ENCODE results near the gene BRD8. TPM values are rescaled to one million over a fixed set of nuclear protein-coding genes. Genes with fewer than 3 reads are reported as not detected.
A peak's percentile ranks its signal among the peaks of the same experiment; 100 is the strongest.
"Not testable (repeated sequence)": the region's sequence is repeated elsewhere in the genome, so short reads cannot be mapped to it uniquely, and the experiment has no call there.

BRD8 gene
- total RNA-seq, 1 experiment from 2014 or later: 47.4 TPM

DNA sequence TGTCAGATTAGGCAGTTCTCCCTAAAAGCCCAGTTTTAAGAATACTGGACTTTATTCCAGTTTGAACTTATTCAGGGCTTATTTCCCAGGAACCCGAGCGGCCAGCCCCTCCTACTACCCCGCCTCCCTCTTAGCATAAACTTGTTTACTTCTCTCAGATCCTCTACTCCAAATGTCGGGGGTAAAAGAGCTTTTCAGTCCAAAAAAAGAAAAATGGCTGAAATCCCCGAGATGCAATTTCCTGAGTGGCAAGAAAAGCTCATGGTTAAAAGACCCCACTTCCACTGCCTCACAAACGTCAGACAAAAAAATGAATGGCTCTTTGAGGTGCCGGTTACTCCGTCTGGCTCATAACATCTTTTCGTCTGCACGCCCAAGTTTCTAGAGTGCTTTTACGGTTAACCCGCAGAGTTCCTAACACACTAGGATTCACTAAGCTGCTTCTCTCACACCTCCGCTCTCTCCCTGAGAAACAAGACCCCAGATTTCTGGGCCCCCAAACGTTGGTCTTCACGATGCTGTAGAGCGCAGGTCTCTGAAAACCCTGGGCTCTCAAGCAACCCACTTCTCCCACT lies 402 bp downstream of the BRD8 start:
- peak; percentile 34 for DNase-seq (ENCODE audit: low read depth)
- in situ Hi-C loops (cut with HindIII; ENCODE audit: low pct_unique_long_range_greater_than_20kb, low sequenced_read_pairs): no loop called here

DNA sequence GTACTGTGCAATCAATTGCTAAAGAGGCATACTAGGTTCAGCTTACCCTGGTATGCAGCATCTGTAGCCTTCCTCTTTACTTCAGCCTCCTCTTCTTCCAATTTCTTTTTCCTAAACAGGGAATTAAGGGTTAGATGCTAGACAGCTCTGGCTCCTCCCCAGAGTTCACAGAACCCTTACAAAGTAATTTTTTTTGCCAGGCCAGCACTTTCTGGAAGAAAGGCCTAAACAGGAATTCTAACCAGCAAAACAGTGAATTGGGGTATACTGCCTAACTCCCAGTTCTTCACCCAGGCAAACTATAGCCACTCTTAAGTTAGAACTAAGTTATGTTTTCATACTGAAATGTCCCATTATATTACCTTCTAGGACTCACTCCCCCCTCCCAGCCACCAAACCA lies 8.1 kb downstream of the BRD8 start:
- DNase-seq (ENCODE audit: low read depth): no peak
- in situ Hi-C loops (cut with HindIII; ENCODE audit: low pct_unique_long_range_greater_than_20kb, low sequenced_read_pairs): no loop called here

- in situ Hi-C loops (cut with HindIII; ENCODE audit: low pct_unique_long_range_greater_than_20kb, low sequenced_read_pairs): no loop called here
- no peak for DNase-seq (ENCODE audit: low read depth)
These were observed 9.3 kb downstream of the BRD8 start for GRCh38 chr5:138169124-138169523.

- in situ Hi-C loops (cut with HindIII; ENCODE audit: low pct_unique_long_range_greater_than_20kb, low sequenced_read_pairs): no loop called here
These were observed 14.7 kb downstream of the BRD8 start for GRCh38 chr5:138163721-138164120.

GRCh38 chr5:138160706-138161105 lies 17.7 kb downstream of the BRD8 start:
- in situ Hi-C loops (cut with HindIII; ENCODE audit: low pct_unique_long_range_greater_than_20kb, low sequenced_read_pairs): no loop called here
- DNase-seq (ENCODE audit: low read depth): no peak

More at GRCh38 chr5:138163721-138164120, 14.7 kb downstream of the BRD8 start:
- no peak for DNase-seq (ENCODE audit: low read depth)

DNA sequence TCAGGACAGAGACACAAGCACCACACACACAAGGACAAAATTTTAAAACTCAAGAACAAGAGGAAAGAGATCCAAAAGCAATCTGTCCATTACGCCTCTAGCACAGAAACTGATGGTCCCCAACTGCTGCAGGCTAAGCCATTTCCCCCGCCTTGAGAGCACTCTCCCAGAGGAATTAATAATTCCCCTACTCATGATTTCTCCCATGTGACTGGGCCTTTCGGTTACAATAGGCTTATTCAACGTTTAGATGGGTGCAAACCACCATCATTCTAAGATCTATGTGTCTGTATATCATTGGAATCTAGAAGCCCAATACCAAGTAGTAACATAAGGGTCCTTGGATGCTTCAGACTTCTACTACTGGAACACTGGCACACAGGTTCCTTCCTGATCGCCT lies 18.8 kb downstream of the BRD8 start:
- in situ Hi-C loops (cut with HindIII; ENCODE audit: low pct_unique_long_range_greater_than_20kb, low sequenced_read_pairs): no loop called here
- no peak for DNase-seq (ENCODE audit: low read depth)

GRCh38 chr5:138157626-138158025 lies 20.8 kb downstream of the BRD8 start:
- in situ Hi-C loops (cut with HindIII; ENCODE audit: low pct_unique_long_range_greater_than_20kb, low sequenced_read_pairs): no loop called here
- no peak for DNase-seq (ENCODE audit: low read depth)

DNA sequence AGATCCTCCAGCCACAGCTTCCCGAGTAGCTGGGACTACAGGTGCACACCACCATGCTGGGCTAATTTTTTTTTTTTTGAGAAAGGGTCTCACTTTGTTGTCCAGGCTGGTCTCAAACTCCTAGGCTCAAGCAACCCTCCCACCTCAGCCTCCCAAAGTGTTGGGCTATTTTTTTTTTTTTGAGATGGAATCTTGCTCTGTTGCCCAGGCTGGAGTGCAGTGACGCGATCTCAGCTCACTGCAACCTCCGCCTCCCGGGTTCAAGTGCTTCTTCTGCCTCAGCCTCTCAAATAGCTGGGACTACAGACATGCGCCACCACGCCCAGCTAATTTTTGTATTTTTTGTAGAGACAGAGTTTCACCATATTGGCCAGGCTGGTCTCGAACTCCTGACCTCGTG lies 22.5 kb downstream of the BRD8 start:
- DNase-seq (ENCODE audit: low read depth); in situ Hi-C loops (cut with HindIII; ENCODE audit: low pct_unique_long_range_greater_than_20kb, low sequenced_read_pairs): not testable (repeated sequence)

DNA sequence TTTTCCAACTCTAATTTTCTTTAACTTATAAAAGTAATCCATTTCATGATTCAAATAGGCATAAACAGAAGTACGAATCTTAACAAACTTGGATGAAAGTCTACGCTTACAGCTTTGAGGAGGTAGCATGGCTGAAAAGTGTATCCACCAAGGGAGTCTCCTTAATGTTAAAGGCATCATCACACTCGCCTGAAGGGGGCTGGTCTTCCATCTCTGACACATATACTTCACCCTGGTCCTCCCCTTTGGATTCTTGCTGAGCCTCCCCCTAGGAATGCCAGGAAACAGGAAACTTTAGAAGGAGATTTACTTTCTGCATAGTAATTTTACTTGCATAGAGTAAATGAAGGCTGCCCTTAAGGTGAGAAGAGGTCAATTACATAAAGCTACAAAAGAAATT lies 28.9 kb downstream of the BRD8 start:
- in situ Hi-C loops (cut with HindIII; ENCODE audit: low pct_unique_long_range_greater_than_20kb, low sequenced_read_pairs): no loop called here
- DNase-seq (ENCODE audit: low read depth): no peak

GRCh38 chr5:138148811-138149210 lies 29.6 kb downstream of the BRD8 start:
- in situ Hi-C loops (cut with HindIII; ENCODE audit: low pct_unique_long_range_greater_than_20kb, low sequenced_read_pairs): no loop called here
- peak; percentile 27 for DNase-seq (ENCODE audit: low read depth)

DNA sequence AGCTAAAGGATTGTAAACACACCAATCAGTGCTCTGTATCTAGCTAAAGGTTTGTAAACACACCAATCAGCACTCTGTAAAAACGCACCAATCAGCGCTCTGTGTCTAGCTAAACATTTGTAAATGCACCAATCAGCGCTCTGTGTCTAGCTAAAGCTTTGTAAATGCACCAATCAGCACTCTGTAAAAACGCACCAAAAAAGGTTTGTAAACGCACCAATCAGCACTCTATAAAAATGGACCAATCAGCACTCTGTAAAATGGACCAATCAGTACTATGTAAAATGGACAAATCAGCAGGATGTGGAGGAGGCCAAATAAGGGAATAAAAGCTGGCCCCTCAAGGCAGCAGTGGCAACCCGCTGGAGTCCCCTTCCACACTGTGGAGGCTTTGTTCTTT lies 34.9 kb downstream of the BRD8 start:
- DNase-seq (ENCODE audit: low read depth); in situ Hi-C loops (cut with HindIII; ENCODE audit: low pct_unique_long_range_greater_than_20kb, low sequenced_read_pairs): not testable (repeated sequence)

GRCh38 chr5:138141734-138142133 lies 36.7 kb downstream of the BRD8 start:
- no peak for DNase-seq (ENCODE audit: low read depth)
- in situ Hi-C loops (cut with HindIII; ENCODE audit: low pct_unique_long_range_greater_than_20kb, low sequenced_read_pairs): no loop called here

GRCh38 chr5:138140268-138140667 lies 38.2 kb downstream of the BRD8 start:
- no peak for DNase-seq (ENCODE audit: low read depth)
- in situ Hi-C loops (cut with HindIII; ENCODE audit: low pct_unique_long_range_greater_than_20kb, low sequenced_read_pairs): no loop called here

DNA sequence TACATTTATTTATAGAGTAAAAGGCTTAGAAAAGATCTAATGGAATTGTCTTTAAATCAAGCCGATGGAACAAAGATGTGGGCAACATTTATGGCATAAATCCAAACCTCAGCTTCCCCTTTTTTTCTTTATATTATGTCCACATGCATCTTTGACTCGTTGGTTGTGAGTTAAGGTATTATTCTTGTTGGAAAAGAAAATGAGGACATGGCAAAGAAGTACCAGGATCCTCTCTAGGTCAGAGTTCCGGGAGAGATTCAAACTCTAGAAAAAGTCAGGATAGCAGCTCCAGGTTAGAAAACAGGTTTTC lies 38.7 kb downstream of the BRD8 start:
- no peak for DNase-seq (ENCODE audit: low read depth)
- in situ Hi-C loops (cut with HindIII; ENCODE audit: low pct_unique_long_range_greater_than_20kb, low sequenced_read_pairs): no loop called here

- in situ Hi-C loops (cut with HindIII; ENCODE audit: low pct_unique_long_range_greater_than_20kb, low sequenced_read_pairs): no loop called here
These were observed 39.3 kb downstream of the BRD8 start, which contains the start of gene NME5 for GRCh38 chr5:138138949-138139780. NME5 (minus strand) TSS chr5:138139428; CDS start chr5:138138780, 648 bp downstream.

DNA sequence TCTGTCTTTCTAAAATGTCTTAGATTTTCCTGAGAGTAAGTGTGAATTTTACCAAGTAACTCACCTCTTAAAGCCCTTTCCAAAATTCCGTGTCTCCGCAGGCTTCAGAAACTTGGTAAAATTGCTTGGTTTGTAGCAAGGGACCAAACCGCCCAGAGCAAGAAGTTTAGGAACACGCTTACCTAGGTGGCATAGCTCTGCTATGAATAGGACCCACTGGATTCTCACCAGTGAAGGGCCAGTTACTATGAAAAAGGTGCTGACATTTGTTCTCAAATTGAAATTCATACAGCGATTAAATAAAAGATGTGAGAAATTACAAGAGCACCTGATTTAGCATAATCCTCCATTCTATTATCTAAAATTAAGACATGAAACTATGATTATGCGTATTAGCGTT lies 45.9 kb downstream of the BRD8 start:
- in situ Hi-C loops (cut with HindIII; ENCODE audit: low pct_unique_long_range_greater_than_20kb, low sequenced_read_pairs): no loop called here
- DNase-seq (ENCODE audit: low read depth): no peak

More at GRCh38 chr5:138138949-138139780, 39.3 kb downstream of the BRD8 start, which contains the start of gene NME5:
- DNase-seq (ENCODE audit: low read depth): no peak

GRCh38 chr5:138129347-138129746 lies 49.1 kb downstream of the BRD8 start:
- in situ Hi-C loops (cut with HindIII; ENCODE audit: low pct_unique_long_range_greater_than_20kb, low sequenced_read_pairs): no loop called here
- no peak for DNase-seq (ENCODE audit: low read depth)

GRCh38 chr5:138128334-138128733 lies 50.1 kb downstream of the BRD8 start:
- in situ Hi-C loops (cut with HindIII; ENCODE audit: low pct_unique_long_range_greater_than_20kb, low sequenced_read_pairs): no loop called here
- DNase-seq (ENCODE audit: low read depth): no peak

GRCh38 chr5:138115254-138115653 lies 63.2 kb downstream of the BRD8 start:
- no peak for DNase-seq (ENCODE audit: low read depth)
- in situ Hi-C loops (cut with HindIII; ENCODE audit: low pct_unique_long_range_greater_than_20kb, low sequenced_read_pairs): no loop called here

GRCh38 chr5:138111937-138112336 lies 66.5 kb downstream of the BRD8 start:
- DNase-seq (ENCODE audit: low read depth): no peak

More at GRCh38 chr5:138111937-138112336, 66.5 kb downstream of the BRD8 start:
- in situ Hi-C loops (cut with HindIII; ENCODE audit: low pct_unique_long_range_greater_than_20kb, low sequenced_read_pairs): no loop called here

All from Caki2 (cell line).